SK-N-SH treated with all-trans-retinoic acid at 6 μM for 48 hours (cell line): Measurements from ENCODE around the gene LRAT.

Experiments used
- ATAC-seq: fragments of 200-7000 bp; cut with Tn5 transposase; 3 replicates; pipeline ENCODE4 v1.9.1; 2020; ENCODE audit warnings: mild to moderate bottlenecking, moderate library complexity
- ARNTL ChIP-seq: fragments of 450-650 bp; formaldehyde crosslinking; IDR thresholded peaks from 2 replicates; pipeline ENCODE4 v1.5.0; 2020; ENCODE audit warnings: low read depth, mild to moderate bottlenecking, moderate library complexity, borderline replicate concordance
- BACH2 ChIP-seq: fragments of 250-450 bp; sonication (Bioruptor Pico); IDR thresholded peaks from 2 replicates; pipeline ENCODE4 v1.9.0; 2021; ENCODE audit warnings: mild to moderate bottlenecking, borderline replicate concordance
- CREB5 ChIP-seq: fragments of 250-450 bp; sonication (Bioruptor Pico); IDR thresholded peaks from 2 replicates; pipeline ENCODE4 v1.5.1; 2020; ENCODE audit warnings: low read depth, mild to moderate bottlenecking, moderate library complexity
- CSDC2 ChIP-seq: fragments of 250-450 bp; sonication (Bioruptor Pico); IDR thresholded peaks from 2 replicates; pipeline ENCODE4 v1.5.0; 2020; ENCODE audit warnings: mild to moderate bottlenecking, moderate library complexity
- CSRNP3 ChIP-seq: fragments of 250-450 bp; sonication (Bioruptor Pico); IDR thresholded peaks from 2 replicates; pipeline ENCODE4 v1.5.1; 2021; ENCODE audit warnings: mild to moderate bottlenecking, moderate library complexity
- ESRRG ChIP-seq: fragments of 250-450 bp; sonication (Bioruptor Pico); IDR thresholded peaks from 2 replicates; pipeline ENCODE4 v1.6.1; 2021; ENCODE audit warnings: mild to moderate bottlenecking
- GLIS3 ChIP-seq: fragments of 250-450 bp; sonication (Bioruptor Pico); IDR thresholded peaks from 2 replicates; pipeline ENCODE4 v1.5.0; 2020; ENCODE audit warnings: mild to moderate bottlenecking, moderate library complexity
- PATZ1 ChIP-seq: fragments of 250-450 bp; sonication (Bioruptor Pico); IDR thresholded peaks from 2 replicates; pipeline ENCODE4 v1.8.0; 2020; ENCODE audit warnings: mild to moderate bottlenecking, moderate library complexity, borderline replicate concordance
- POU6F1 ChIP-seq: fragments of 250-450 bp; sonication (Bioruptor Pico); IDR thresholded peaks from 2 replicates; pipeline ENCODE4 v1.8.0; 2021; ENCODE audit warnings: low read depth, mild to moderate bottlenecking, moderate library complexity, borderline replicate concordance
- PPARA ChIP-seq: fragments of 250-450 bp; sonication (Bioruptor Pico); IDR thresholded peaks from 2 replicates; pipeline ENCODE4 v1.5.0; 2020; ENCODE audit warnings: mild to moderate bottlenecking, borderline replicate concordance
- RARB ChIP-seq: fragments of 250-450 bp; sonication (Bioruptor Pico); IDR thresholded peaks from 2 replicates; pipeline ENCODE4 v1.8.0; 2021; ENCODE audit warnings: mild to moderate bottlenecking, moderate library complexity
- SNAI2 ChIP-seq: fragments of 250-450 bp; sonication (Bioruptor Pico); IDR thresholded peaks from 2 replicates; pipeline ENCODE4 v1.5.0; 2020; ENCODE audit warnings: mild to moderate bottlenecking, moderate library complexity
- TCF4 ChIP-seq: fragments of 250-450 bp; sonication (Bioruptor Pico); IDR thresholded peaks from 2 replicates; pipeline ENCODE4 v1.8.0; 2021; ENCODE audit warnings: mild to moderate bottlenecking, moderate library complexity, borderline replicate concordance
- TOX ChIP-seq: fragments of 250-450 bp; sonication (Bioruptor Pico); IDR thresholded peaks from 2 replicates; pipeline ENCODE4 v1.8.0; 2021; ENCODE audit warnings: mild to moderate bottlenecking, moderate library complexity, borderline replicate concordance
- TSHZ2 ChIP-seq: fragments of 250-450 bp; sonication (Bioruptor Pico); IDR thresholded peaks from 2 replicates; pipeline ENCODE4 v1.5.0; 2020; ENCODE audit warnings: mild to moderate bottlenecking, moderate library complexity
- ZC3H10 ChIP-seq: fragments of 250-450 bp; sonication (Bioruptor Pico); IDR thresholded peaks from 2 replicates; pipeline ENCODE4 v1.5.1; 2021; ENCODE audit warnings: mild to moderate bottlenecking, moderate library complexity
- ZFP3 ChIP-seq: fragments of 250-450 bp; sonication (Bioruptor Pico); IDR thresholded peaks from 2 replicates; pipeline ENCODE4 v1.5.0; 2020; ENCODE audit warnings: mild to moderate bottlenecking, moderate library complexity
- ZFP30 ChIP-seq: fragments of 450-650 bp; formaldehyde crosslinking; IDR thresholded peaks from 2 replicates; pipeline ENCODE4 v1.5.0; 2022; ENCODE audit warnings: mild to moderate bottlenecking, moderate library complexity
- ZNF565 ChIP-seq: fragments of 450-650 bp; formaldehyde crosslinking; conservative IDR thresholded peaks from 2 replicates; pipeline ENCODE4 v1.5.0; 2020; ENCODE audit warnings: low read depth, mild to moderate bottlenecking, moderate library complexity
- ZNF70 ChIP-seq: fragments of 450-650 bp; formaldehyde crosslinking; IDR thresholded peaks from 2 replicates; pipeline ENCODE4 v1.5.0; 2020; ENCODE audit warnings: mild to moderate bottlenecking, moderate library complexity
- ZNF8 ChIP-seq: fragments of 450-650 bp; formaldehyde crosslinking; IDR thresholded peaks from 2 replicates; pipeline ENCODE4 v1.5.0; 2020; ENCODE audit warnings: mild to moderate bottlenecking, moderate library complexity

The LRAT gene

GRCh38 chr4:154743683-154744340, at the start of gene LRAT:
LRAT (plus strand) TSS chr4:154744000; CDS start chr4:154744327, 327 bp downstream.
- peak; percentile 39; the same call in 1 of the 3 replicates for ATAC-seq
- TF ChIP-seq ZC3H10 (no peak), BACH2 (CRISPR knock-in tag) (no peak), TCF4 (CRISPR knock-in tag) (no peak), ZNF8 (CRISPR knock-in tag) (no peak), ARNTL (CRISPR knock-in tag) (no peak), RARB (CRISPR knock-in tag) (no peak), ZFP30 (CRISPR knock-in tag) (no peak), ZNF70 (CRISPR knock-in tag) (no peak), SNAI2 (CRISPR knock-in tag) (no peak), ZFP3 (no peak), ZNF565 (CRISPR knock-in tag) (no peak), TSHZ2 (CRISPR knock-in tag) (no peak), CREB5 (CRISPR knock-in tag) (no peak), CSDC2 (CRISPR knock-in tag) (no peak), POU6F1 (CRISPR knock-in tag) (no peak), ESRRG (CRISPR knock-in tag) (no peak), GLIS3 (CRISPR knock-in tag) (no peak), PPARA (CRISPR knock-in tag) (no peak), PATZ1 (CRISPR knock-in tag) (no peak), CSRNP3 (CRISPR knock-in tag) (no peak)

- TF ChIP-seq CREB5 (CRISPR knock-in tag) (no peak), TCF4 (CRISPR knock-in tag) (no peak), TSHZ2 (CRISPR knock-in tag) (no peak), ZNF565 (CRISPR knock-in tag) (no peak), TOX (no peak), POU6F1 (CRISPR knock-in tag) (no peak), CSDC2 (CRISPR knock-in tag) (no peak)
- TF ChIP-seq, all 23 proteins: peak for 0
- no peak for ATAC-seq
Observed at GRCh38 chr4:154707877-154708276, 35.9 kb upstream of the LRAT start.
